8988T (cell line): ENCODE data around the gene KCNF1.

ENCODE experiments used
- DNase-seq: peaks from one replicate; pipeline ENCODE4 v3.0.0; 2011

KCNF1 gene

DNA sequence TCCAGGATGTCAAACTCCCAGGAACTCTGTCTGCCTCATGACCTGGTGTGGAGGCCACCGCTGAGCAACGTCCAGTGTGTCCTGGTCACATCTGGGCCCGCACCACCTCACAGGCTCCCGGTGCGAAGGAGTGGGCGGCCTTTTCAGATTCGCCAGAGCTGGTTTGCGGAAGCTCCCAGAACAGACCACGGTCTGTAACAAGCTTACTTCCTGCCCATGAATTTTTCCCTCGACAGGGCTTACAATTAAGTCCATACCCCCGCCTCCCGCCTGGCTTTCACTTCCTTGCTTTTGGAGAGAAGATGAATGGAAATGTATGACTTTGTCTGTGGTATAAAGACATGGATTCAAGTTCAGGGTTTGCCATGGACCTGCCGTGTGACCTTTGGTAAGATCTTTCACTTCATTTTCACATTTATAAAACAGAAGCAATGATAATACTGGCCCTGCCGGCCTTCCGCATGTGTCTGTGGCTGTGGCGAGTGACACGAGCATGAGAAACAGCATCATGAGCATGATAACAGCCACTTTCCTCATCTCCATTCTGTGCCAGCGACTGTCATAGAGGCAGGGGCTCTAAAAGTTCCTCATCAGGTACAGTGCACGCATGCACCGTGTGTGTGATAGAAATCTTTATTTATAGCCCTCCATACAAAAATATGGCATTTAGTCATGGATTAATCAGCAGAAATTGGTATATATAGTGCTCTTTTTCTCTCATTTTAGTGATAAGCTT, 31.0 kb upstream of the KCNF1 start:
- no peak for DNase-seq

DNA sequence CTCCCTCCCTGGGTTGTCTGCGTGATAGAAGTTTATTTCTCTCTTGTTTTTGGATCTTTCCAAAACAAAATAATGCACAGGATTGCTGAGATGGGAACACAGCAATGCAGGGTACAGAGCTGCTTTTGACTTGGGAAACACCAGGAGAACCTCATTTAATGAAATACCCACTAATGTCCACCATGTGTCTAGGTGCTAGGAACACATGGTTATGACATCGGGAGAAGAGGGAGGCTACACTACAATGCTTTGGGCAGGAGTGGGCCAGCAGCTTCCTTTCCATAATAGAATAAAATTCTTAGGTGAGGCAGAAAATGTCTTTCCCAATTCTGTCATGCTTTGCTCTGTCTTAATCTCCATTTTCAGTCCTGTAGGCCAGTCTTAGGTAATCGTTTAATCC, 29.2 kb upstream of the KCNF1 start:
- no peak for DNase-seq

DNA sequence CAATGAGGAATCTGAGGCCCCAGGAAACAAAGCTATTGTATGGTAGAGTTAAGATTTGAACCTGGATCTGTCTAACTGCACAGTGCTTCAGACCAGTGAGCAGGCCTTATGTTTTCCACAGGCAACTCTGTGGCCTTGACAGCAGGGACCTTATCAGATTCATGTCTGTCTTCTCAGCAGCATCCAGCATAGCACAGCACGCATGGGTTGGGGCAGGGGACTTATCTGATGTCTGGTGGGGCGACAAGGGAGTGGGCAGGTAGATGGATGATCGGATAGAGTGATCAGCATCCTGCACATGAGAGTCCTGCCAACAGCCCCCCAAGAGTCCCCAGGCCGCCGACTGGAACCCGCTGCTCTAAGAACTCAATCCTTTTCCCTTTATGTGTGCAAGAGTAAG, 28.7 kb upstream of the KCNF1 start:
- DNase-seq, result no peak

DNA sequence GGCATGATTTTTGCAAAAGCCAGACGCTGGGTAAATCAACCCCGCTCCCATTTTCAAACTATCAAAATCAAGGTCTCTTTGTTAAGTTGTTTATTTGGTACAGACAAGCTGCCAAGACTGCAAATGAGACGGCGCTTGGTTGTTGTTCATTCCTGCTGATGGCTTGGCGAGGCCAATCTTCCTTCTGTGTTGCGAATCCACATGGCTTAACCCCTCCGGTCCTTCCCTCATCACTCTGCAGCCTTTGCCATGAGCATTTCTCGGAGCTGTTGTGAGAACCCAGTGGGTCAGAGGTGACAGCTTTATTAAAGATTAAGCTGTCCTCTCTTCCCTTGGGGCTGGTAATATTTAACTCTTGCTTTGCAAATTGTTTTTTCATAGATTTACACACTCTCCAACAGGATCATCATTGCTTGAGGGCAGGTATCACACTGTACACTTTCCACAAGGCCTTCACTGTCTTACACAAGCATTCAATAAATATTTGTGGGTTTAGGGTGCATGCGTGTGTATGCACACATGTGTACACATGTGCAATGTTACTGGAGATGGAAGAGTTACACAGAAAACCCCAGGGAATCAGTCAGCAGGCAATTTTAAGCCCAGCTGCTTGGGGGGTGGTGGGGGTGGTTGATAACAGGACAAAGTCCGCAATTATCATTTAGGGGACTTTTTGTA, 27.8 kb upstream of the KCNF1 start:
- DNase-seq, result no peak

DNA sequence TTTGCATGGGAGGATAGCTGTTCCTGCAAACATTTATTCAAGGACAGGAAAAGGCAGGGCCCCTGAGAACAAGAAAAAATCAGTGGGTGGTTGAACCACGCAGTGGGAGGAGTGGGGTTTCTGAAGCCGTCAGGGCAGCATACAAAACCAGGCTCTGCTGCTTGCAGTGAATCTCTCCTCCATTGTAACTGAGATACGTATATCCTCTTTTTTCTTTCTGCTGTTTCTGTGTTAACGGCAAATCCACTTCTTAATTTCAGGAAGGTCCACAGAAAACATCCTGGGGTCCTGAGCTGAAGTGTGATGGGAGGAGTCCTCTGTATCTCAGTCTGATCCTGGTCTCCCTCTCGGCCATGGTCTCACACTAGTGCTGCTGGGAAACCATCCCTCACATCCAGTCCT, 27.2 kb upstream of the KCNF1 start:
- no peak for DNase-seq

DNA sequence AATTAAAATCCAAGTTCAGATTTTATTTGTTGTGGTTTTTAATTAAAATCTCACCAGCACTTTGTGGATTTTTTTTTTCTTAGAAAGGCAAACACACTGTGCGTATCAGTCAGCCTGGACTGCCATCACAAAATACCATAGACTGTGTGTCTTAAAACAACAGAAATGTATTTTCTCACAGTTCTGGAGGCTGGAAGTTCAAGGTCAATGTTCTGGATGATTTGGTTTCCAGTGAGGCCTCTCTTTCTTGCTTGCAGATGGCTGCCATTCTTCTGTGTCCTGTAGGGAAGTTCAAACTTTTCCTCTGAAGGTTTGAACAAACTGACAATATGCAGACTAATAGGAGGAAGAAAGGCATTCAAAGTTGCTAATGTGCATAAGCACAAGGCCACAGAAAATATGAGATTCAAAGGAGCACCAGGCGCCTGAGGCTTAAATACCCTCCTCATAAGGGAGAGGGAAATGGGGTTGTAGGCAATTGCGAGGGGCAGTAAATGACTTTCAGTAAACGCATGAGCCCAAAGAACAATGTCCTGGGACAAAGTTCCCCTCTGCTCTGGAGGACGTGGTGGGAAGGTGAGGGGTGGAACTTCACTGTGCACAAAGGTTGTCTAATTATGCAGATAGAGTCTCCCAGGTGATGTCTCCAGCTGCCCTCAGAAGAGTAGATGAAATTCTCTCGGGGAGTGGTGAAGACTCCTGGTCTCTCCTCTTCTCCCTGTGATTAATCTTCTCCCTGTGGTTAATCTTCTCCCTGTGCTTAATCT, 26.5 kb upstream of the KCNF1 start:
- no peak for DNase-seq

DNA sequence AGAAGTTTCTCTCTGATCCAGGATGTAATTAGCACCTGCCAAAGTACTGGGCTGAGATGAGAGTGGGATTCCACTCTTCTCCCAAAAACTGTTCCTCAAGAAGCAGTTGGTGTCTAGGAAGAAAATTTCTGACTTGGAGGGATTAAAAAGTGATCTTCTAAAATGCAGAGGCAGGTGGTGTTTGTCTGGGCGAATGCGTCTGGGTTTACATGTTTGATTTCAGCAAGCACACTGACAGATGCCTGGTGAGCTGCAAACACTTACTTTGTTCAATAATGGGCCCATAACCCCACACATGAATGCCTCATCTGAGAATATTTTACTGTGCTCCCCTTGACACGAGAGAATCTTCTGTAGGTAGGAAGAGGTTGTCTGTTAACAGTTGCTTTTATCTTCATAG, 24.3 kb upstream of the KCNF1 start:
- DNase-seq, result no peak

DNA sequence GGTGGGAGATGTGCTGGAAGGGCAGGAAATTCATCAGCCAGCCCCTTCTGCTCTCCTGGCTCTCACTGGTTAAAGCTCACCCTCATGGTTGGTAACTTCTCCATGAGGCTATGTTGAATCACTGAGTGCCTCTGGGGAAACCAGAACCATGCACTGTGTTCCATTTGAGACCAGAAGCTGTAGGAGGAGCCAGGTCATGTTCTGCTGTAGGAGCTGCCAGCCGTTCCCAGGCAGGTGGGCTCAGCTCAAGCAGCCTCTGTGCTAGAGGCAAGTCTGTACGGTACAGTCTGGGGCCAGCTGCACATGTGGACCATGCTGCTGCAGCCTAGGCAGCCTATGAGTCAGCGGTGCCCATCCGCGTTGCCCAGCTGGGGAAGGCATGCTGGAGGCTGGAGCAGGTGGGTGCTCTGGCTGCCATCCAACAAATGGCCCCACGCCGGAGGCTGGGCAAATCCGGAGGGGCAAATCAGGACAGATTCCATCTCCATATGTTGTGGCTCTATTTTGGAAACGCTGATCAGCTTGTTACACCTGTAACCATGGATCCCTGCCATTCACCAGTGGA, 22.0 kb upstream of the KCNF1 start:
- no peak for DNase-seq

DNA sequence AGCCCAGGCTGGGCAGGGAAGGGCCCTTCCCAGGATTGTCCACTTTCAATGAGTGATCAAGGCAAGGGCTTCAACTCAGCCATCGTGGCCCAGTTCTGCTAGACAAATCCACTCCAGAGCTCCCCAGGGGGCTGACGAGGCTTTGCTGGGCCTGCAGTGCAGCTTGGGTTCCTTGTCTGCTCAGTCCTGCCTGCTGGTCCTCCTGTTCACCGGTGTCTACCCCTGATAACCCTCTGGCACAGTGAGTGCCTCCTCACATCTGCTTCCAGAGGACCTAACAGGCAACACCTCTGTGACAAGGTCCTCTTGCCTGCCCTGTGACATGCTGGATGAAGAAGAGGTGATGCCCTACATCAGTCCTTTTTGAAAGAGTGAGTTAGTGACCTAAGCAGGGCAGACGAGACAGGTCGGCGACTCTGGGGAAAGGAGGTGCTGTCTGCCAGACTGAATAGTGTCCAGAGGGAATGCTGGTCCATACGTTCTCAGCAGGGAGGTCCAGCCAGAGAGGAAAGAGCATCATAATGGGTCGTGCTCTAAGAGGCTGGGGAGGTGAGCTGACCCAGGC, 20.9 kb upstream of the KCNF1 start:
- no peak for DNase-seq

DNA sequence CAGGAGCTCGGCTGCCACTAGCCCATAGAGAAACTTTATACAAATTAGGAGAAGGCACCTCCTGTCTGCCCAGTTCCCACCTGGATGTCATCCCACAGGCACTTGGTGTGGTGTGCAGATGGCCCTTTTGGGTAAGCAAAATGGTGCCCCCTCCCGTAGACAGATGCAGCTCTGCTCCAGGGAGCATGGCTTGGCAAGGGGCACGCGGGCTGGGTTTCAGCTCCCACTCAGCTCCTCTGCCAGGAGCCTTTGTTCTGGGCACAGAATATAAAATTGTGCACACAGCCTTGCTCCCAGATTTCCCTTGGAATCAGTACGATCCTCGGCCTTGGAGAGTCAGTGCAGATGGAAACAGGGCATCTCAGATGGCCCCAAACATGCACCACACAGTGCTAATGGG, 20.3 kb upstream of the KCNF1 start:
- DNase-seq, result no peak

DNA sequence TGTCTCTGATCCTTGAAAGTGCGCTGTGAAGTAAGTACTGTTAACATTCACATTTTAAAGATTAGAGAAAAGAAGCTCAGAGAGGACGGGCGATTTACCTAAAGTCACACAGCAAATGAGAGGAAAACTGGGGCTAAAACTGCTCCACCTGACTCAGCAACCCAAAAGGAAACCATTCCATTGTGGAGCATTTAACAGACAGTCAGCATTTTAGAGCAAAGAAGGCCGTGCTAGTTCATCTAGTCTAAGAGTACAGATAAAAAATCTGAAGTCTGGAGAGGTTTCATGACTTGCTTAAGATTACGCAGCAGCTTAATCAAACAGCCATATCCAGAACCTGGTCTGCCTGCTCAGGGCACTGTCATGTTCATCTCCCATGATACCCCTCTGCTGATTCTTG, 19.9 kb upstream of the KCNF1 start:
- DNase-seq, result no peak

DNA sequence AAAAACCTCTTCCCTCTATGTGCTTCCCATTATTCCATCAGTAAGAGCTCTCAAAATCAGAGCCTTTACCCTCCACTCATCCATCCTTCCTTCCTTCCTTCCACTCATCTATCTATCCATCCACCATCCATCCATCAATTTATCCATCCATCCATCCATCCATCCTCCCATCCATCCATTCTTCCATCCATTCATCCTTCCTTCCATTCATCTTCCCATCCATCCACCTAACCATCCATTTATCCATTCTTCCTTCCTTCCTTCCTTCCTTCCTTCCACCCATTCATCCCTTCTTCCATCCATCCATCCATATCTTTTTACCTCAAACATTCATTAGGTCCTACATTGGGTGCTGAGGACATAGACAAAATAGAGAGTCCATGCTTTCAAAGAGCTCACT, 19.4 kb upstream of the KCNF1 start:
- no peak for DNase-seq

DNA sequence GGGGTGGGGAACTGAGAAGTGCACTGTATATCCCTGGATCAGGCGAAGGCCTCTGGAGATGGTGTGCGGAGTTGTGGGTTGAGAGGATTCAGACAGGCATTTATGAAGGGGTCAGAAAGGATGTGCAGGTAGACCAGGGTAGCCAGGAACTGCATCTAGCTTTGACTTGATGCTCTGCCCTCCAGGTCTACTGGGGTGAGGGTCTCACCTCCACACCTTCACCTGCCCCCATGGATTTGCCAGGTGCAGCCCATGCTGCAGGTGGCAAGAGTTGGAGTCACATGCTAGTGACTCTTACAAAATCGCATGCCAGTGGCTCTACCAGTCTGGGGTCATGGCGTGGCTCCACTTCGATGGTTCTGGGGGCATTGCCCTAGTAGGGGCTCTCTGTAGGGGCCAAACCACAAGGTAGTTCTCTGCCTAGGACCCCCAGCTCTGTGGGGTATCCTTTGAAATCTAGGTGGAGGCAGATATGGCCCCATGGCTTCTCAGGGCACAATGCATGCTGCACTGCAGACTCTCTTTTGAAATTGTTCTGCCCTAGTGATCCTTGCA, 18.9 kb upstream of the KCNF1 start:
- no peak for DNase-seq

DNA sequence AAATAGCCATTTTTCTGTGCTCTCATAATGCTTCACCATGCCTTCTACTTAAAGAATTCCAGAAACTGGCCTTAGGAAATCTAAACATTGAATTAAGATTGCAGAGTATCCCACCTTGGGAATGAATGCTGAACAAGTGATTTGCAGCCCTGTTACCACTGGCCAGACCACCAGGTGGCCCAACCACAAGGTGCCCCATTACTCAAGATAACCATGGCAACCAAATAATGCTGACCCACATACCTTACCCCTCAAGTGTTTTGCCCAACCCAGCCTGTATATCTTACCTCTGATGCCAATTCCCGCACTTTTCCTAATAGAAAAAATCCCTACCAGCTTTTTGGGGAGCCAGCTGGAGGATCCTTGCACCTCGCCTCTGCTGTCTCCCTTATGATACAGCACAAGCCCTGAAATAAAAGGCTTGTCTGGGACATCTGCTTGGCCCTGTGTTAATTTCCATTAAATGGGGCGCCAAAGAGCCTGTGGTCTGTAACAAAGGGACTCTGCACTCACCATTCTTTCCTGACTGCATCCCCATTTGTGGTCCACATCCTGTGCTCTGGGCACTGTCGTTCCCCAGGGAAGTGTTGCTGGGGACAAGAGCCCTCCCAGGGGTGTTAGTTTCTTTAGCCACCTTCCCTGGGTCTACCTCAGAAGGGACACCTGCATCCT, 17.3 kb upstream of the KCNF1 start:
- no peak for DNase-seq

DNA sequence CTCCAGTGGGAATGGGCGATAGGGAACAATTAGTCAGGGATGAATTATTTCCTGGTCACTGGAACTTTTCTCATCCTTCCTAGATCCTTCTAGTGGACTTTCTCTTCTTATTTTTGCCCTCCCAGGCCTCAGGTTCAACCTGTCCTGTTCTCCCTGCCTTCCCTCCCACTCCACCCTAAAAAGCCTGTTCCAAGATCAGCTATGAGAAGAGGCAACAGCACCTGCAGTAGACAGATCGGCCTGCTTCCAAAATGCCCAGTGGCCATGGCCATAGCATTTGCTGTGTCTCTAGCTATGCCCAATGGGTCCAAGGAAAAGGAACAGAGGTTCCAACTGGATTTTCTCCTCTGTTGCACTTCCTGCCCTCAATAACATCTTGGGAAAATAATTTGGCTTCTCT, 16.5 kb upstream of the KCNF1 start:
- DNase-seq, result no peak

DNA sequence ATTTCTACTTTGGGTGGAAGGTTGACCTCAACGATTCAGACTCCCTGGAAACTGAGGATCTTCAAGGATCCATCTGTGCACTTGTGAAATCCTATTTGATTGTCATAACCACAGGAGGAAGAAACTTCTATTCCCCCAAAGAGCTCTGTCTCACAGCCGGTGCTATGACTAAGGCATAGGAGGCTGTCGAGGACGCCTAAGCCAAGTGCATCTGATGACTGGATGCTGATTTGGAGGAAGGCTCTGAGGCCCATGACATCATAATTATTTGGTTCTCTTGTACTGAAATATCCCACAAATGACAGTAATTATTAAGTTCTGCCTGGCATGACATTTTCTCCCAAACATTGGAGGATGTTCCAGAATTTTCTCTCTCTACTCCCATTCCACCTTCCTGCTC, 13.8 kb upstream of the KCNF1 start:
- no peak for DNase-seq

DNA sequence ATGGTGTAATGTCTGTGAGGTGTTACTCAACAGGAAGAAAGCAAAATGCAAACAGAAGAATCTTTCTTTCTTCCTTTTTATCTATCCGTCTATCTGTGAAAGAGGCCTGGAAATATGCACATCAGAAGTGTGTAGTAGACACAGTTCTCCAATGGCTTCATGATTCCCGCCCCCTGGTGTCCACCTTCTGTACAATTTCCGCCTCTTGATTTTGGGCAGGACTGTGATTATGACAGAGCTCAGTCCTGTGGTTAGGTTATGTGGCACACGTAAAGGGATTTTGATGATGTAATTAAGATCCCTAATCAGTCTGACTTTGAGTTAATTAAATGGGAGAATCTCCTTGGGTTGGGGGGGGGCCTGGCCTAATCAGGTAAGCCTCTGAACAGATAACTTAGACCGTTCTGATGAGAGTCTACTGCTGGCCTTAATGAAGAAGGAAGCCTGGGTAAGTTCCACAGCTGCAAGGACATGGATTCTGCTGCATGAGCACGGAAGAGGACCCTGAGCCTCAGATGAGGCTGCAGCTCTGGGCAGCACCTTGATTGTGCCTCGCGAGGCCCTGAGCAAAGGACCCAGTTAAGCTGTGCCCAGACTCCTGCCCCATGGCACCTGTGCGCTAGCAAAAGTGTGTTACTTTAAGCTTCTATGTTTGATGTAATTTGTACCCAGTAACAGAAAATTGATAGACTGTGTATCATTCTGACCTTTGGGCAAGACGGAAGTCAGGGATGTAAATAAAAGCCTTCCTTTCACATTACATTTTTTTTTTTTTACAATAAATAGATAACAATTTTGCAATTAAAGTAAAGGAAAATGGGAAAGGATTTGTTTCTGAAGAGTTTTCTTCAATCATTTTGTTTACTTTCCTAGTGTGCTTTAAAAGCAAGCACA, 11.3 kb upstream of the KCNF1 start:
- DNase-seq, result peak; percentile 74

DNA sequence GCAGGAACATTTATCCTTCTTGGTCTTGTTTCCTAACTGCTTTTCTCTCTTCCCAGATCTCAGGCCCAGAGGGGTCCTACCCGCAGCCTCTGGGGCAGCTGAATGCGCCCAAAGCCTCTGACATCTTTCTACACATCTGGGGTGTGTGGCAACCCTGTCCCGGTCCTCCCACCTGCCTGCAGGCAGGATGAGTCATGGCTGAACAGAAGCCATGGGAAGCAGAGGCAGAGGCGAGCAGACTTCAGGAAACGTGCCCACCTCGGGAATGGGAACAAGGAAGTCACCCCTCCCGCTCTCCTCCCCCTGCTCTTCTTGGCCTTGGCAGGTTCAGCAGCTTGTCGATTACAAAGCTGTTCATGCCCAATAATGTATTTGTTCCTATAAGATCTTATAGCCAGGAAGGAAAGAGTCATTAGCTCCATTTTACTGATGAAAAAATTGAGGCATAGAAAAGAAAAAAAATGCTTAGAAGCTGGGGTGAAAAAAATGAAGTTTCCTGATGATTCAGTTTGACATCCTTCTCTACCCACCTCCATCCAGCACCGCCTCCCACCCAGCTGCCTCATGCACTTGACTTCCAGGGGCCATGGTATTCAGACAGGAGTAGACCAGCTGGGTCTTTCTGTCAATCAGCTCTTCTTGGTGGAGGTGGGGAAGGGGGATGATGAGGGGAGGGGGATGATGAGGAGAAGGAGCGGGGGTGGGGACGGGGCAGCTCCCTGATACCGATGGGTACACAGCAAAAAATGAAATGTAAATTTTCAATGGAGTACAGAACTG, 10.4 kb upstream of the KCNF1 start:
- DNase-seq, result peak; percentile 51

DNA sequence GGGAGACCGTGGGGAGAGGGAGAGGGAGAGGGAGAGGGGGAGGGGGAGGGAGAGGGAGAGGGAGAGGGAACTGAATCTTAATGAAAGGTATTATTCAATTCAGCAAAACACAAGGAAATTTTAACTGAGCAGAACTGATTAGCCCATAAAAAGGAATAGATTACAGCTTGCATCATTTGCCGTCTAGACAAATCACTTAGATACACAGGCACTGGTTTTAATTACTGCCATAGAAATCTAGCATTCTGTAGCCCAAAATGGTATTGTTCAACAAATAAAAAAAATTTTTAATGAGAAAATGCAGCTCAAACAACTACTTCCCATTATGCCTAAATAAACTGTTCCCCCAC, 7.9 kb upstream of the KCNF1 start:
- no peak for DNase-seq

DNA sequence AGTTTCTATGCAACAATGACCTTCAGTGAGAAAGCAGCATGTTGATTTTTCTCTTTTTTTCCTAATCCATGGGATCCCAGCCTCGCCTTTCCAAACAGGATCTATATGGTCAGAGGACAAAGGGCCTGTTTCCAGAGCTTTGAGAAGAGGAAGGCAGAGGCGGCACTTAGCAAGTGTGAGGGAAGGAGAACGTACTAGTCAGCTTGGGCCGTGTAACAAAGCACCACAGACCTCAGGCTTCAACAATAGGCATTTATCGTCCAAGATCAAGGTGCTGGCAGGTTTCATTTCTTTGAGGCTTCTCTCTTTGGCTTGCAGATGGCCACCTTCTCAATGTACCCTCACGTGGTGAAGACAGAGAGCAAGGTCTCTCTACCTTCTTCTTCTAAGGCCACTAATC, 7.3 kb upstream of the KCNF1 start:
- no peak for DNase-seq
